HG02840 (cell line): Measurements from ENCODE around the gene GATAD2A.
A peak's percentile ranks its signal among the peaks of the same experiment; 100 is the strongest.
"Not testable (repeated sequence)": the region's sequence is repeated elsewhere in the genome, so short reads cannot be mapped to it uniquely, and the experiment has no call there.

Source experiments
- ATAC-seq: cut with Tn5 transposase; IDR thresholded peaks from one replicate; pipeline ENCODE4 v1.9.1; 2021; ENCODE audit warnings: mild to moderate bottlenecking, moderate library complexity, moderate number of reproducible peaks; ENCODE audit not compliant: unreplicated experiment, low FRiP score

The GATAD2A gene

GRCh38 chr19:19385896-19386869 lies 19.3 kb upstream of the GATAD2A start:
- ATAC-seq = no peak

DNA sequence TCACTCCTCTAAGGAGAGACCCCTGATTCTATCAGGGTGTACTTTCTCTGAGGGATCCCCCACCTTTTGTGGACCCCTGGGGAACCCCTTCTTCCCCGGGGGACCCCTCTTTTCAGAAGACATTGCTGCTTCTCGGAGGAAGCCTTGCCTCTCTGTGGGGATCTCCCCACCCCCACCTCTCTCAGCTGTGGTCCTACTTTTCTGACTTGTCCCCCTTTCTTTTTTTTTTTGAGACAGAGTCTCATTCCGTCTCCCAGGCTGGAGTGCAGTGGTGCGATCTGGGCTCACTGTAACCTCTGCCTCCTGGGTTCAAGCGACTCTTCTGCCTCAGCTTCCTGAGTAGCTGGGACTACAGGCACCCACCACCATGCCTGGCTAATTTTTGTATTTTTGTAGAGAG lies 18.4 kb upstream of the GATAD2A start:
- ATAC-seq = no peak

DNA sequence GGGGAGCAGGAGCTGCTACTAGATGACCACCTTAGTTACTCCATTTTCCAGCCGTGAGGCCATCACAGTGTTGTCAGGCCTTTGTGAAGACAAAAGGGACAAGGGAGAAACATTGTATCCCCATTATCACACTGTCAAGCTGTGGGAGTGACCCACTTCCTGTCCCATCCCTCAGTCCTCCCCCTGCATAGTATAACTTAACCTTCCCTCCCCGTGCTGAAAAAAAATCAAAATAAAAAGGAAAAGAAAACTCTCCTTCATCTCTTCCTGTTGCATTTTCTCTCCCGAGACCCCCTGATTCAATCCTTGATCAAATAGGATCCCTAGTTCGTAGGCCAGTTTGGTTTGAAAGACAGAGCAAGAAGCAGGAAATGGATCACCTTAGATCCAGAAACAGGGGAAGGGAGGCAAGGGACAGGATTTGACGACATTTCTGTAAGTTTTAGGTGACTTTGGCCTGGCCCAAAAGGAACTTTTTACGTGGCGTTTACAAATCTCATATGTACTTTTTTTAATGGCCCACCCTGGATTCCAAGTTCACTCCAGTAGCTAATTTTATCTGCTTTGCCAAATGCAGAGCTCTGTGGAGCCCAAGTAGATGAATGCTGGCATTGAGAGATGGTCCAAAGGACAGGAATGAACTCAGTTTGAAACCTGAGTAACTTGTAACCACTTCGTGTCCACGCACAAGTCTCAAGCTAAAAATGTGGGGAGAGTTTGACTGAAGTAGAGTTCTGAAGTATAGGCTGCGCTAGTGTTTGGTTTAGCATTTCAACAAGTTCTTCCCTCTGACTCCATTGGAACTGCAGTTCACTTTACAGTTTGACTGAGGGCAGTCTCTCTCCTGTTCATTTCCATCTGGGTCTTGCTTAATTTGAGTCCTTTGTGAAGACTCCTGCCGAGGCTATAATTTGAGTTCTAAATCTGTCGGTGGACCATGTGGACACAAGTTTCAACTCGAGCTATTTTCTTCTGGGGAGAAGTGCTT lies 16.6 kb upstream of the GATAD2A start:
- ATAC-seq = no peak

GRCh38 chr19:19389683-19390082 lies 15.8 kb upstream of the GATAD2A start:
- ATAC-seq = not testable (repeated sequence)

GRCh38 chr19:19394333-19394732 lies 11.1 kb upstream of the GATAD2A start:
- ATAC-seq = not testable (repeated sequence)

GRCh38 chr19:19399733-19400433 lies 5.6 kb upstream of the GATAD2A start:
- ATAC-seq = no peak

- ATAC-seq = no peak
These were observed 2.7 kb upstream of the GATAD2A start for GRCh38 chr19:19402656-19403372.

- no peak for ATAC-seq
These were observed 2.0 kb upstream of the GATAD2A start for GRCh38 chr19:19403373-19403901.

- peak; percentile 16 for ATAC-seq
These were observed 749 bp downstream of the GATAD2A start for GRCh38 chr19:19405971-19406877.

DNA sequence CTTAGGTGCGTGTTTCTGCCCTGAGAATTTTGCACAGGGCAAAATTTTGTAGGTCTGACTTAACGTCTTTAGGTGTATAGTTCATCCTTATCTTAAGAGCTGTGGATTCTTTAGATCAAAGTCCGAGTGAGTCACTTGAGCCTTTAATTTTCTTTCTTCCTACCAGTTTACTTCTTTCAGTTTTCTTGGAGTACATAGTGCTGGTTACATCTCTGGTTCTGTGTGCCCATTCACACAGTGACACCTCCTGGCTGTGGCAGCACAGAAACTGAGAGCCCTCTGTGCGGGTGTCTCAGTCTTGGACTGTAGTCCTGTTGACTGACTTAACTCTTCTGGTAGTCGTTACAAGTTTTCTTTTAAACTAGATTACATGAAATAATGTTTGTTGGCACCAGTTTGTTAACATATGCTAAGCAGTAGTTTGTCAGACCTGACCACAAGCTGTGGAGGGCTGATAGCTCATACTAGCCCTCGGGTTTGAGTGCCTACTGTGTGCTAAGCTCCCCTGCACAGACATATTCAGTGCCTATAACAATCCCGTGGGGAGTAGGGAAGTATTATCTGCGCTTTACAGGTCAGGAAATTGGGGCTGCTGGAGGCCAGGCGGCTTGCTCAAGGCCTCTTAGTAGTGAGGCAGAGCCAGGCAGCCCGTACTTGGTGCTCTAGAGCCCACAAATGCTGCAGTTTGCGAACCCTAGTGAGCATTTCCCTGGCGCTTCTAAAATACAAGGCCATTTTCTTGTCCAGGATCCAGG lies 1.6 kb downstream of the GATAD2A start:
- no peak for ATAC-seq

GRCh38 chr19:19407633-19407930 lies 2.1 kb downstream of the GATAD2A start:
- no peak for ATAC-seq

- ATAC-seq = no peak
These were observed 3.7 kb downstream of the GATAD2A start for GRCh38 chr19:19409205-19409604.

DNA sequence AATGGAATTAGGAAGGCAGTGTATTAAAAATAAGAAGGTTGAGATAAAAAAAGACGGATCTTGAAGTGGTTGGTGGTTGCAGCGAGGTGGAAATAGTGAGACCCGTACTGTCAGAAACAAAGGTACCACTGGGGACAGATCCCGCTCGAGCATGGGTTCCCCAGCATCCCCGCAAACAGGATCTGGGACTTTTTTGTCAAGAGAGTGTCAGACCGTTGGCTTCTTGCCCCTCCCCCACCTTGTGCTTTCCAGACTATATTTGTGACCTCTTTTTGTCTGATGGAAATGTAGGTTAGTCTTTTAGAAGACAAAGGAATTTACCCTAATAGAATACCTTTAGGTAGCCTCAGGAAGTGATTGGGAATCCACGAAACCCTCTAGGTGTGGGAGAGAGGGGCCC lies 4.2 kb downstream of the GATAD2A start:
- ATAC-seq = no peak

DNA sequence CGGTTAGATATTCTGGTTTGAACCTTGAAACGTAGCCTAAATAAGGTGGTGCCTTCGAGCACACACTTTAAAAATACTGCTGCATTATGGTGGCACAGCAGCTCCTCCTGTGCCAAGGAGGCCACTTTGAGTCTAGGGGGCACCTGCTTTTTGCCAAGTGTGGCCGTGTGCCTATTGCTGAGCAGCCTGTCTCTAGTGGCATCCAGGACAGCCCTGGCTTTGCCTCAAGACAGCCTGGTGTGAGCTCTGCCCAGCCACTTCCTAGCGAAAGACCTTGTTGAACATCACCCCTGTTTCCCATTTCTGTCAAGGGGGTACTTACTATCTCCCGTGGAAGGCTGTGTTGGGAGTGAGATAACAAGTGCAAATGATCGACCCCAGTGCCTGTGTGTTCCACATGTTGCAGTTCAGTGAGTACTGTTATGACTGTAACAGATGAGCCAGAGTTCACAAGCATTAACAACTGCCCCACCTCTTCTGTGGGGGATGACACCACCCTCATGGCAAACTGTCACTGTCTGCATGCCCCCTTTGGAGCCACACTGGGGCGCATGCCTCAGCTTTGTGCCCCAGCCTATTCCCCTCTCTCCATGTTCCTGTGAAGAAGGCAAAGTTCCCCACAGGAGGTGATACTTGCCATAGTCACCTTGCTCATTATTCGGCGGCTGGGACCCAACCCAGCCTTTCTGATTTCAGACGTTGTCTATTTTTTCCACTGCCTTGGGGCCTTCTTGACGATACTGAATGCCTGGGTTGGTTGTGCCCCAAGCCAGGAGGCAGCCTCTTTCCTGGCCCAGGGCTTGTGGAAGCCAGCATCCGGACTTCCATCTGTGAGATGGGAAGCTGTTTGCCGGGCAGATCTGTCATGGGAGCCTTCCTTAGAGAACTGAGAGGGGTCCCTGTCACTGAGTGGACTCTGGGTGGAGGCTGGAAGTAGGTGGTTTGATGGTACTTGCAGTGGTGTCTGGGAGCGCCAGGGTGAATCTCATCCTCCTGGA lies 5.4 kb downstream of the GATAD2A start:
- ATAC-seq = no peak

DNA sequence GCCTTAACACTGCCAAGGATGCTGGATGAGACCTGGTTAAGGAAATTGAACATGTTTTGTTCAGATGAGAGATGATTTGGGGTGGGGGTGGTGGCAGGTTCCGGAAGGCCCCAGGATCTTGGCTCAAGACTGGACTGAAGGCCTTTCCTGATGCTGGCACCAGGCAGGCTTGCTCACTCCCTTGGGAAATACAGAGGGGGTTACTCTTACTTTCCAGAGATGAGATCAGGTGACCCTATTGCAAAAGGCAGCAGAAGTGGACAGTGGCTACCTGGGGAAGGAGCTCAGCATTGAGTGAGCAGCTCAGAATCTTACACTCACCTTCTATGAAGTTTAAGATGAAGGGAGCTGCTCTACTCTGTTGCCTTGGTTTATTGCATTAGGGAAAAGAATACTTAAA lies 10.8 kb downstream of the GATAD2A start:
- ATAC-seq = no peak

DNA sequence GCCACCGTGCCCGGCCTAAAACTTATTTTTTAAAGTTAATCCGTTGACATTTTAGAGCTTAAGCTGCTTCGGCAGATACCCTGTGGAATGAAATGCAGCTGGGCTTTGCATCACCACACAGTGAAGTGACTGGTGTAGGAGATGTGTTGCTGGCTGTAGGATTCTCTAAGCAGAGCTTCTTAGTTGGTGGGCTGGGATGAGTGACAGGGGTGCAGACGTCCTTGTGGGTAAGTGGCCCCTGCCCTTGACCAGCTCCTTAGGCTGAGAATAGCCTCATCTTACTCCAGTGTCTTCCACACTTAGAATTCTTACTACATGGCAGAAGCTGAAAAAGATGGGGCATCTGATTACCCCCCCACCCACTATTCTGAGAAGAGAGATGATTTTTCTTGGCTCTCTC lies 11.6 kb downstream of the GATAD2A start:
- ATAC-seq = no peak
